Measurements from ENCODE around the gene HEY2. TPM values are rescaled to one million over a fixed set of nuclear protein-coding genes. Genes with fewer than 3 reads are reported as not detected.

The HEY2 gene
- total and polyA plus RNA-seq, 2 donors (not counting 1 experiment from before 2014, with no cell fraction given), result not detected

DNA sequence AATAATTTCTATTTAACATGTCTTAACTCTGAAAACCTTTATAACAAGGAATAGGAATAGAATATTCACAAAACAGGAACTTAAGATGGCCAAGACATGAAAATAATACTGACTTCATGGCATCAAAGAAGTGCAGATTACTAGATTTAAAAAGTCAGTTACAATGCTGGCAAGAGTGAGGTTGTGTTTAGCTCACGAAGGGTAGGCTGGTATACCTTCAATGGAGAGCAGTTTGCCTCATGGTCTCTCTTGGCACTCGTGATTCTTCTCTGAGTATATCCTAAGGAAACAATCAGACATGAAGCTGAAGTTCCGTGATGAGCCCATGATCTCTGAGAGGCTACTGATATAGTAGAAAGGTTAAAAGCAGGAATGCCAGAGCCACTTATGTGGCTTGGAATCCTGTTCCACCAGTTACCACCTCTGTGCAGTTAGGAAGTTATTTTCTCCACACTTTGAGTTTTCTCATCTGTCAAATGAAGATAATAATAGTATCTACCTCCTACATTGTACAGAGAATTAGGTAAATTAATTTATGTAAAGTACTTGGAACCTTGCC is 48.5 kb downstream of the HEY2 start:
- Histone ChIP-seq H3K4me3 (replicated peaks in 1 of 4; ENCODE audit: control extremely low read depth in 1 of 4, insufficient read depth in 1 of 4, low read depth in 3 of 4, low read length in 4 of 4) (no peak overlapping the region), H2AFZ (ENCODE audit: low read length) (no peak overlapping the region), H3K4me2 (ENCODE audit: extremely low read depth, insufficient read depth, low read length) (no peak overlapping the region), H3K27me3 (ENCODE audit: control insufficient read depth, insufficient read depth, low read length) (no peaks in the 10 kb centered on the region), H3K27ac (ENCODE audit: insufficient read depth, low read length) (no peak overlapping the region), H3K79me2 (ENCODE audit: control insufficient read depth, insufficient read depth, low read length) (peaks cover 10% of the 10 kb centered on the region), H3K9me3 (ENCODE audit: control insufficient read depth, insufficient read depth, low read depth, low read length) (no peaks in the 10 kb centered on the region), H4K20me1 (ENCODE audit: control insufficient read depth, extremely low read depth, insufficient read depth, low read length) (no peaks in the 10 kb centered on the region), H3K9ac (ENCODE audit: insufficient read depth, low read length) (no peak overlapping the region), H3K36me3 (ENCODE audit: control insufficient read depth, insufficient read depth, low read length) (no peaks in the 10 kb centered on the region), H3K4me1 (ENCODE audit: control insufficient read depth, extremely low read depth, insufficient read depth, low read length) (peaks cover 8% of the 10 kb centered on the region)
- DNase-seq (ENCODE audit: low read depth in 2 of 2), result no peak
- TF ChIP-seq EZH2 (IDR thresholded peaks at IDR 0.05; ENCODE audit: low read length, missing control alignments), result no peak

DNA sequence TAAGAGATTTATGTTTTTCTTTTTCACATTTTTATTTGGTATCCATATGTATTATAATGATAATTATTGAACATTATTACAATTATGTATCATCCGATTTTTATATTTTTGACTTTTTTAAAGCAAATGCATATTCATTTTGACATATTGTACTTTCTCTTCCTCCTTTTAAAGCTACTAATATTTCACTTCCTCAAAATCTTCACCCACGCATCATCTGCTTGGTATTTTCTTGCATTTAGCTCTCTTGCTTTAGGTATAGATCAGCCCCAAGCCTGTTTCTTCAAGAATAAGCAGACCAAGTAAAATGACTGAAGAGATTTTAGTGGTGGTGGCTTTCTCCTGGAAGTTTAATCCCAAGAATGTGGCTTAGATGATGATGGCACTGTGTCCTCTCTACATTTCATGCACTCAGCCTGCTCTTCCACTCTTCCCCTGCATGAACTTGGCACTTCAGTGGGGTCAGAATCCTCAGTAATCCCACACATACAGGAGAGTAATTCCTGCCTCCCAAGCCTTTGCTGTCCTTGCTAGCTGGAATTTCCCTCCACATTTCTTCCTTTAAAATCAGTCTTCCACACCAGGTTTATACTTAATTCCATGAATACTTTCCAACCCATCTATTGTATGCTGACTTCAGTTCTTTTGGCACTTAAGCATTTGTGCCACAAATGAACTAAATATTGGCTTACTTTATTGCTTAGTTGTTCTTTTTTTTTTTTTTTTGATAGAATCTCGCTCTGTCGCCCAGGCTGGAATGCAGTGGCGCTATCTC is 49.5 kb downstream of the HEY2 start:
- H3K27ac ChIP-seq (ENCODE audit: insufficient read depth, low read length), result no peak overlapping the region

DNA sequence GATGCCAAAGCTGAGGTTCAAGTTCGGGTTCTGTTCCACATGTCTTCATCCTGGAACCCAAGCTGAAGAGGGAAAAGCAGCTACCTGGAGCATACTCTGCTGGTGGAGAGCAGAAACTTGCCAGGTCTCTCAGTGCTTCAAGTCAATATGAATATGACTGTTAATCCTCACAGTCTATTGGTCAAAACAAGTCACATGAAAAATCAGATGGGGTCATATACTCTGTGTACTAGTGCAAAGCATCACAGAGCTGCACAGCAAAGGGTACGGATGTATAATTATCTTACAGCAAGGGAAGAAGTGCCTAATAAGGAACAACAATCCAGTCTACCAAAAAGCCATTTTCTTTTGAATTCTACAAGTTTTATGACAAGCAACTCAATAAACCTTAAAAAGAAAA is 53.0 kb downstream of the HEY2 start:
- Histone ChIP-seq H3K4me2 (ENCODE audit: extremely low read depth, insufficient read depth, low read length) (no peak overlapping the region), H3K9ac (ENCODE audit: insufficient read depth, low read length) (no peak overlapping the region), H3K27ac (ENCODE audit: insufficient read depth, low read length) (no peak overlapping the region), H3K27me3 (ENCODE audit: control insufficient read depth, insufficient read depth, low read length) (no peaks in the 10 kb centered on the region), H3K9me3 (ENCODE audit: control insufficient read depth, insufficient read depth, low read depth, low read length) (no peaks in the 10 kb centered on the region), H3K36me3 (ENCODE audit: control insufficient read depth, insufficient read depth, low read length) (no peaks in the 10 kb centered on the region), H3K79me2 (ENCODE audit: control insufficient read depth, insufficient read depth, low read length) (no peaks in the 10 kb centered on the region), H4K20me1 (ENCODE audit: control insufficient read depth, extremely low read depth, insufficient read depth, low read length) (no peaks in the 10 kb centered on the region), H3K4me3 (replicated peaks in 1 of 4; ENCODE audit: control extremely low read depth in 1 of 4, insufficient read depth in 1 of 4, low read depth in 3 of 4, low read length in 4 of 4) (no peak overlapping the region), H2AFZ (ENCODE audit: low read length) (no peak overlapping the region), H3K4me1 (ENCODE audit: control insufficient read depth, extremely low read depth, insufficient read depth, low read length) (no peaks in the 10 kb centered on the region)
- TF ChIP-seq, protein P1, sequence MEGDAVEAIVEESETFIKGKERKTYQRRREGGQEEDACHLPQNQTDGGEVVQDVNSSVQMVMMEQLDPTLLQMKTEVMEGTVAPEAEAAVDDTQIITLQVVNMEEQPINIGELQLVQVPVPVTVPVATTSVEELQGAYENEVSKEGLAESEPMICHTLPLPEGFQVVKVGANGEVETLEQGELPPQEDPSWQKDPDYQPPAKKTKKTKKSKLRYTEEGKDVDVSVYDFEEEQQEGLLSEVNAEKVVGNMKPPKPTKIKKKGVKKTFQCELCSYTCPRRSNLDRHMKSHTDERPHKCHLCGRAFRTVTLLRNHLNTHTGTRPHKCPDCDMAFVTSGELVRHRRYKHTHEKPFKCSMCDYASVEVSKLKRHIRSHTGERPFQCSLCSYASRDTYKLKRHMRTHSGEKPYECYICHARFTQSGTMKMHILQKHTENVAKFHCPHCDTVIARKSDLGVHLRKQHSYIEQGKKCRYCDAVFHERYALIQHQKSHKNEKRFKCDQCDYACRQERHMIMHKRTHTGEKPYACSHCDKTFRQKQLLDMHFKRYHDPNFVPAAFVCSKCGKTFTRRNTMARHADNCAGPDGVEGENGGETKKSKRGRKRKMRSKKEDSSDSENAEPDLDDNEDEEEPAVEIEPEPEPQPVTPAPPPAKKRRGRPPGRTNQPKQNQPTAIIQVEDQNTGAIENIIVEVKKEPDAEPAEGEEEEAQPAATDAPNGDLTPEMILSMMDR (conservative IDR thresholded peaks at IDR 0.05 in 1 of 2, IDR thresholded peaks at IDR 0.05 in 1 of 2; ENCODE audit: low read depth in 1 of 2, low read length in 2 of 2), result no peak
- TF ChIP-seq EZH2 (IDR thresholded peaks at IDR 0.05; ENCODE audit: low read length, missing control alignments), result no peak
- DNase-seq (ENCODE audit: low read depth in 2 of 2), result no peak

More for the DNA sequence above, 49.5 kb downstream of the HEY2 start:
- Histone ChIP-seq H3K79me2 (ENCODE audit: control insufficient read depth, insufficient read depth, low read length) (peaks cover 8% of the 10 kb centered on the region), H4K20me1 (ENCODE audit: control insufficient read depth, extremely low read depth, insufficient read depth, low read length) (no peaks in the 10 kb centered on the region), H3K4me2 (ENCODE audit: extremely low read depth, insufficient read depth, low read length) (no peak overlapping the region), H3K4me1 (ENCODE audit: control insufficient read depth, extremely low read depth, insufficient read depth, low read length) (peaks cover 2% of the 10 kb centered on the region), H3K9ac (ENCODE audit: insufficient read depth, low read length) (no peak overlapping the region), H3K4me3 (replicated peaks in 1 of 4; ENCODE audit: control extremely low read depth in 1 of 4, insufficient read depth in 1 of 4, low read depth in 3 of 4, low read length in 4 of 4) (no peak overlapping the region), H3K27me3 (ENCODE audit: control insufficient read depth, insufficient read depth, low read length) (no peaks in the 10 kb centered on the region), H3K36me3 (ENCODE audit: control insufficient read depth, insufficient read depth, low read length) (no peaks in the 10 kb centered on the region), H2AFZ (ENCODE audit: low read length) (no peak overlapping the region), H3K9me3 (ENCODE audit: control insufficient read depth, insufficient read depth, low read depth, low read length) (no peaks in the 10 kb centered on the region)
- TF ChIP-seq, protein P1 (conservative IDR thresholded peaks at IDR 0.05 in 1 of 2, IDR thresholded peaks at IDR 0.05 in 1 of 2; ENCODE audit: low read depth in 1 of 2, low read length in 2 of 2), result no peak
- TF ChIP-seq EZH2 (IDR thresholded peaks at IDR 0.05; ENCODE audit: low read length, missing control alignments), result no peak
- DNase-seq (ENCODE audit: low read depth in 2 of 2), result peak in 1 of 2 donors; percentile 86
